GM19438 (cell line): ENCODE results near the gene COMMD9.

ENCODE experiments used
- ATAC-seq: cut with Tn5 transposase; IDR thresholded peaks from one replicate; pipeline ENCODE4 v1.9.1; 2021; ENCODE audit warnings: low read depth; ENCODE audit not compliant: unreplicated experiment

Gene COMMD9

GRCh38 chr11:36228689-36229088, 60.5 kb downstream of the COMMD9 start:
- no peak for ATAC-seq

- no peak for ATAC-seq
Observed at GRCh38 chr11:36227044-36227443, 62.2 kb downstream of the COMMD9 start.

DNA sequence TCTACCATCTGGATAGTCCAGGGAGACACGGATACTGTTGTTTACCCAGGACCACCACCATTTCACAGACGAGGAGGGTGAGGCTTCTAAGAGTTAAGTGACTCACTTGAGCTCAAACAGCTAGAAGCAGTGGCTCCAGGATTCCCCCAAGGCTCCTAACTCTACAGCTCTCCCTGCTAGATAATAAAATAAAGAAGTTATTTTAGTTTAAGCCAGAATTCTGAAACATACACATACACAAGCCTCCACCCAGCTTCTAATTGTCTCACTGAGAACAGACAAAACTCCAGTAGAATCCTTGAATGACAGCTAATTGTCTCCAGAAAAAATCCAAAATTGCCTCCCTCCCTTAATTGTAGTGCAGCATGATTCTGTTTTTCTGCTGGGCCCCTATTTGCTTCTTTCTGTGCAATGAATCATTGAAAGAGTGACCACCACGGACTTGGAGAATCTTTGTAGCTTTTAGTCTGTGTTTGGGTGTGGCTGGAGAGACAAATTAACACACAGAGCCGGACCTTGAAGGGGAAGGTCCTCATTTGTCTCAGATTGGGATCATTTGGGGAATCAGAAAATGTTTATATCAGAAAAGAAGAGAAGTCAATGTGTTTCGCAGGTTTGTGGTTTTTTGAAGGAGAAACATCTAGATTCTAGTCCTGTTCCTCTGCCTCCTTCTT, 64.9 kb downstream of the COMMD9 start:
- no peak for ATAC-seq

DNA sequence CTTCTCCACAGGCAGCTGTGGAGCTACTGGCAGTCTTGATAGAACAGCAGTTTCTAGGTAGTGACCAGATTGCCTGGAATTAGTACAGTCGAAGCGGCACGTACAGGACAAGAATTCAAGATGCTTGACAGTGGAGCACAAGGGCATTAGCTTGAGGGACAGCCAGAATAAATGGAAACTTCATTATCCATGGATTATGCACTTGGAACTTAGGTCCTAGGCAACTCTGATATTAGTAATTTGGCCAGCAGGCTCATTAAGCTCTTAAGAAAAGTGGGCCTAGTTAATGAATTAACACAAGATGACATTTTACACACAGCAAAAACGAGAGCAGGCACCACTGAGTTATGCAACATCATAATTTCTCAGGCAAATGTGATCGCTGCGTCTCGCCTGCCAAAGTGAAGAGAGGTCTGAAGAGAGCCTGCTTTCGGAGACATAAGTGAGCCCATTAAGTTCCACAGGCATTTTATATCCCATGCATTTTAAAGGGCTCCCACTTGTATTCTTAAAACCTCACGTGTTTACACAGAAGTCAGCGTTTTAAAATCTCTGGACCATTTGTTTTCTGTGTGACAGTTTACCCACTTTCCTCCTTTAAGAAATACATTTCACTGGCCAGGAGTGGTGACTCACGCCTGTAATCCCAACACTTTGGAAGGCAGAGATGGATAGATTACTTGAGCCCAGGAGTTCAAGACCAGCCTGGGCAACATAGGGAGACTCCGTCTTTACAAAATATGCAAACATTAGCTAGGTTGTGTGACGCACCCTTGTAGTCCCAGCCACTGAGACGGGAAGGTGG, 66.2 kb downstream of the COMMD9 start:
- ATAC-seq = no peak
